ENCODE results near the gene LMTK2.

The LMTK2 gene

GRCh38 chr7:98112077-98112476, 5.4 kb downstream of the LMTK2 start:
- Histone ChIP-seq H3K9me2 (replicated peaks; ENCODE audit: insufficient read depth, low read length) (no peaks in the 10 kb centered on the region), H3K4me3 (ENCODE audit: insufficient read depth, low read length, poor library complexity, severe bottlenecking) (no peak overlapping the region), H3K9ac (ENCODE audit: low read length) (no peak overlapping the region), H3K79me2 (ENCODE audit: insufficient read depth, low read length) (peaks cover 76% of the 10 kb centered on the region), H3K9me3 (ENCODE audit: insufficient read depth, low read length) (no peaks in the 10 kb centered on the region), H3K27ac (ENCODE audit: low read depth, low read length) (no peak overlapping the region), H3F3A (ENCODE audit: insufficient read depth) (no peaks in the 10 kb centered on the region), H4K20me1 (ENCODE audit: low read depth, low read length) (peaks cover 47% of the 10 kb centered on the region), H2AFZ (ENCODE audit: low read depth, low read length, severe bottlenecking) (no peak overlapping the region), H3K4me2 (ENCODE audit: low read depth, low read length, poor library complexity, severe bottlenecking) (no peak overlapping the region), H3K27me3 (ENCODE audit: low read length) (no peaks in the 10 kb centered on the region), H3K36me3 (ENCODE audit: low read length) (no peaks in the 10 kb centered on the region)
- no peak for TF ChIP-seq EZH2phosphoT487 (conservative IDR thresholded peaks at IDR 0.05; ENCODE audit: low read length)

GRCh38 chr7:98115746-98116525, 9.3 kb downstream of the LMTK2 start:
- H3K4me2 ChIP-seq (ENCODE audit: low read depth, low read length, poor library complexity, severe bottlenecking) = no peak overlapping the region
- H3K79me2 ChIP-seq (ENCODE audit: insufficient read depth, low read length) = peaks cover 44% of the 10 kb centered on the region
- no peaks in the 10 kb centered on the region for H3F3A ChIP-seq (ENCODE audit: insufficient read depth)
- H2AFZ ChIP-seq (ENCODE audit: low read depth, low read length, severe bottlenecking) = no peak overlapping the region
- no peaks in the 10 kb centered on the region for H3K27me3 ChIP-seq (ENCODE audit: low read length)
- no peak overlapping the region for H3K4me3 ChIP-seq (ENCODE audit: insufficient read depth, low read length, poor library complexity, severe bottlenecking)
- TF ChIP-seq EZH2phosphoT487 (conservative IDR thresholded peaks at IDR 0.05; ENCODE audit: low read length) (no peak), CTCF (IDR thresholded peaks at IDR 0.05; ENCODE audit: insufficient read depth, low read length, poor library complexity, severe bottlenecking) (no peak)
- no peaks in the 10 kb centered on the region for H3K9me2 ChIP-seq (replicated peaks; ENCODE audit: insufficient read depth, low read length)
- no peak overlapping the region for H3K9ac ChIP-seq (ENCODE audit: low read length)
- H3K36me3 ChIP-seq (ENCODE audit: low read length) = no peaks in the 10 kb centered on the region
- peaks cover 29% of the 10 kb centered on the region for H4K20me1 ChIP-seq (ENCODE audit: low read depth, low read length)
- no peak overlapping the region for H3K27ac ChIP-seq (ENCODE audit: low read depth, low read length)
- H3K9me3 ChIP-seq (ENCODE audit: insufficient read depth, low read length) = no peaks in the 10 kb centered on the region

GRCh38 chr7:98116656-98117461, 10.2 kb downstream of the LMTK2 start:
- no peaks in the 10 kb centered on the region for H3F3A ChIP-seq (ENCODE audit: insufficient read depth)

More at GRCh38 chr7:98116656-98117461, 10.2 kb downstream of the LMTK2 start:
- H3K36me3 ChIP-seq (ENCODE audit: low read length) = no peaks in the 10 kb centered on the region
- H3K79me2 ChIP-seq (ENCODE audit: insufficient read depth, low read length) = peaks cover 36% of the 10 kb centered on the region
- TF ChIP-seq EZH2phosphoT487 (conservative IDR thresholded peaks at IDR 0.05; ENCODE audit: low read length) = no peak
- TF ChIP-seq CTCF (IDR thresholded peaks at IDR 0.05; ENCODE audit: insufficient read depth, low read length, poor library complexity, severe bottlenecking) = no peak
- H2AFZ ChIP-seq (ENCODE audit: low read depth, low read length, severe bottlenecking) = no peak overlapping the region
- H3K4me2 ChIP-seq (ENCODE audit: low read depth, low read length, poor library complexity, severe bottlenecking) = no peak overlapping the region
- no peaks in the 10 kb centered on the region for H3K9me2 ChIP-seq (replicated peaks; ENCODE audit: insufficient read depth, low read length)
- peaks cover 22% of the 10 kb centered on the region for H4K20me1 ChIP-seq (ENCODE audit: low read depth, low read length)
- no peak overlapping the region for H3K9ac ChIP-seq (ENCODE audit: low read length)
- H3K9me3 ChIP-seq (ENCODE audit: insufficient read depth, low read length) = no peaks in the 10 kb centered on the region
- H3K4me3 ChIP-seq (ENCODE audit: insufficient read depth, low read length, poor library complexity, severe bottlenecking) = no peak overlapping the region
- no peak overlapping the region for H3K27ac ChIP-seq (ENCODE audit: low read depth, low read length)
- no peaks in the 10 kb centered on the region for H3K27me3 ChIP-seq (ENCODE audit: low read length)

All from SU-DHL-6 (cell line).